ENCODE measurements around the gene PARG.
"Not testable (repeated sequence)": the region's sequence is repeated elsewhere in the genome, so short reads cannot be mapped to it uniquely, and the experiment has no call there.

Gene PARG

DNA sequence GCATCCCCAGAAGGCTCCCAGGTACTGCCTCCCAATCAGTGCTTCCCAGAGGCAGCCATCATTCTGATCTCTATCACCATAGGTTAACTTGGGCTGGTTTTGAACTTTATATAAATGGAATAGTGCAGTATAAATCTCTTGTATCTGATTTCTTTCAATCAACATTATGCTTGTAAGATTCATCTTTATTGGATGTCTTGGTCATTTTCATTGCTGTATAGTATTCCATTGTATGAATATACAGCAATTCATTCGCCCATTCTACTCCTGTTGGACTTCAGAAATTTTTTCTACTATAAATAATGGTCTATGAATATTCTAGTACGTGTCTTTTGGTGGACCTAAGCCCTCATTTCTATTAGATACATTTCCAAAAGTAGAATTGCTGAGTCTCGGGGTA lies 163.6 kb downstream of the PARG start:
- no peak for DNase-seq (ENCODE audit: low read depth)
- H3K4me3 ChIP-seq (ENCODE audit: control insufficient read depth, low read depth, low read length) = no peak overlapping the region
- TF ChIP-seq, protein P1, sequence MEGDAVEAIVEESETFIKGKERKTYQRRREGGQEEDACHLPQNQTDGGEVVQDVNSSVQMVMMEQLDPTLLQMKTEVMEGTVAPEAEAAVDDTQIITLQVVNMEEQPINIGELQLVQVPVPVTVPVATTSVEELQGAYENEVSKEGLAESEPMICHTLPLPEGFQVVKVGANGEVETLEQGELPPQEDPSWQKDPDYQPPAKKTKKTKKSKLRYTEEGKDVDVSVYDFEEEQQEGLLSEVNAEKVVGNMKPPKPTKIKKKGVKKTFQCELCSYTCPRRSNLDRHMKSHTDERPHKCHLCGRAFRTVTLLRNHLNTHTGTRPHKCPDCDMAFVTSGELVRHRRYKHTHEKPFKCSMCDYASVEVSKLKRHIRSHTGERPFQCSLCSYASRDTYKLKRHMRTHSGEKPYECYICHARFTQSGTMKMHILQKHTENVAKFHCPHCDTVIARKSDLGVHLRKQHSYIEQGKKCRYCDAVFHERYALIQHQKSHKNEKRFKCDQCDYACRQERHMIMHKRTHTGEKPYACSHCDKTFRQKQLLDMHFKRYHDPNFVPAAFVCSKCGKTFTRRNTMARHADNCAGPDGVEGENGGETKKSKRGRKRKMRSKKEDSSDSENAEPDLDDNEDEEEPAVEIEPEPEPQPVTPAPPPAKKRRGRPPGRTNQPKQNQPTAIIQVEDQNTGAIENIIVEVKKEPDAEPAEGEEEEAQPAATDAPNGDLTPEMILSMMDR (conservative IDR thresholded peaks at IDR 0.05; ENCODE audit: control insufficient read depth, insufficient read depth, low read depth, low read length) = no peak

DNA sequence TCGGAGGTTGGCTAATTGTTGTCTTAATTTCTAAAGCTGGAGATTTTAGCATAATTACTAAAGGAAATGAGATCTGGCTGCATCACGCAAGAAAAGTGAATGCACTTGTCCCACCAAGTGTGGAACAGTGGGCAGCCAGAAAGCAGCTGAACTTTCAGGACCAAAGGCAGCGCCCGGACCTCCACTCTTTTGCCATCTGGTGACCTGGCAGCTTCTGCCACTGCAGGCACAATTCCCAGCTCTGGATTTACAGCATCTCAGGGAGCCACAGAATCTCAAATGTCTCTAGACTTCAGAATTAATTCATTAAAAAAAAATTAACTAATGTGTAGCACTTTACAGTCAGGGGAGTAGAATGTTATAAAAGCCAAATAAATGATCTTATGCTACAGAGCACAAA lies 165.0 kb downstream of the PARG start:
- TF ChIP-seq, protein P1 (conservative IDR thresholded peaks at IDR 0.05; ENCODE audit: control insufficient read depth, insufficient read depth, low read depth, low read length) = no peak
- DNase-seq (ENCODE audit: low read depth) = no peak
- no peak overlapping the region for H3K4me3 ChIP-seq (ENCODE audit: control insufficient read depth, low read depth, low read length)

DNA sequence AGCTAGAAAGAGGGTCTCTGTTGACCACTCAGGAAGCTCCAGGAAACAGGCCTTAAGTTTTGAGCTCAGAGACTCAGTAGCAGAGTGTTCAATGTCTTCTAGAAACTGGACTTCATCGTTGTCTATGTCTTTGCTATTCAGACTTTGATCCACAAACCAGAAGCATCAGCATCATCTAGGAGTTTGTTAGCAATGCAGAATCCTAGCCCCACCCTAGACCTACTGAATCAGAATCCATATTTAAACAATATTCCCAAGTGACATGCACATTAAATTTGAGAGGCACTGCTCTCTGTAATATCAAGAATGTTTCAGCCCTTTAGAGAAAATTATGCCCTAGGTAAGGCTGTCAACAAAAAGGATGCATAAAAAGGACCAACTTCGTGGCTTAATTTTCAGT lies 166.8 kb downstream of the PARG start:
- TF ChIP-seq, protein P1 (conservative IDR thresholded peaks at IDR 0.05; ENCODE audit: control insufficient read depth, insufficient read depth, low read depth, low read length) = no peak
- no peak overlapping the region for H3K4me3 ChIP-seq (ENCODE audit: control insufficient read depth, low read depth, low read length)
- DNase-seq (ENCODE audit: low read depth) = no peak

DNA sequence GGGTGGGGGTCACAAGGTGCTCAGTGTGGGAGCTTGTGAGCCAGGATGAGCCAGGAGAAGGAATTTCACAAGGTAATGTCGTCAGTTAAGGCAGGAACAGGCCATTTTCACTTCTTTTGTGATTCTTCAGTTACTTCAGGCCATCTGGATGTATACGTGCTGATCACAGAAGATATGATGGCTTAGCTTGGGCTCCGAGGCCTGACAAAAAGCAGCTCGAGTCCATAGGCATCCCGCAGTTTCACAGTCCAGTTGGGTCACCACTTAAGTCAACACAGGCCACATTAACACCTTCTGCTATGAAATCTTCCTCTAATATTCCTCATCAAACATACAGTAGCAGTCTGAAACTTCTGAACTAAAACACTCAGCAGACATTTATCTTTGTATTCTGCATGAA lies 168.9 kb downstream of the PARG start:
- H3K4me3 ChIP-seq (ENCODE audit: control insufficient read depth, low read depth, low read length); DNase-seq (ENCODE audit: low read depth): not testable (repeated sequence)

DNA sequence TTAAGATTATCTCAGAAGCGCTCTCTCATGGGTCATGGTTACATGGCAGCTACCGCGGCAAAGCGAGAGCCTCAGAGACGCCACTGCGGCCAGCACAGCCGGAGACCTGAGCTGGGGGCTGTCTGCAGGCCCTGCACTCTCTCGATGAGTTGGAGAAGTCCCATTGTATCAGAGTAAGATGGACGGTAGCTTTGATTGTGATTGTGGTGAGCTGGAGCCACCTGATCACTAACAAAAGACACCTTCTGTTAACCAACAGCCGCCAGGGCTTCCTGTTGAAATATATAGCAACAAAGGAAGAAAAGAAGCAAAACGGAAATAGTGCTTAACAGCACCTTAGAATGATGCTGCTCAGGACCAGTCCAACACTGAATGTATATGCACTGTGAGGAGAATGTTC lies 170.8 kb downstream of the PARG start:
- not testable (repeated sequence) for H3K4me3 ChIP-seq (ENCODE audit: control insufficient read depth, low read depth, low read length); DNase-seq (ENCODE audit: low read depth)

DNA sequence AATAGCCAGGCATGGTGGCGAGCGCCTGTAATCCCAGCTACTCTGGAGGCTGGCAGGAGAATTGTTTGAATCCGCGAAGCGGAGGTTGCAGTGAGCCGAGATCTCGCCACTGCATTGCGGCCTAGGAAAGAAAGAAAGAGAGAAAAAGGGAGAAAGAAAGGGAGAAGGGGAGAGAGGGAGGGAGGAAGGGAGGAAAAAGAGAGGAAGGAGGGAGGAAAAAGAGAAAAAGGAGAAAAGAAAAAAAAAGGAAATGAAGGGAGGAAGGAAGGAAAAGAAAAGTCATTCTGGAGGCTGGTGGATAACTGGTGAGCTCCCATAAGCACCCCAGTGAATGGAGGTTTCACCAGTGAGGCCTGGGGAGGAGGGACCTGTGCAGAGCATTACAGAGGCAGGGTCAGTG lies 172.1 kb downstream of the PARG start:
- TF ChIP-seq, protein P1 (conservative IDR thresholded peaks at IDR 0.05; ENCODE audit: control insufficient read depth, insufficient read depth, low read depth, low read length) = no peak
- DNase-seq (ENCODE audit: low read depth) = no peak
- H3K4me3 ChIP-seq (ENCODE audit: control insufficient read depth, low read depth, low read length) = no peak overlapping the region

DNA sequence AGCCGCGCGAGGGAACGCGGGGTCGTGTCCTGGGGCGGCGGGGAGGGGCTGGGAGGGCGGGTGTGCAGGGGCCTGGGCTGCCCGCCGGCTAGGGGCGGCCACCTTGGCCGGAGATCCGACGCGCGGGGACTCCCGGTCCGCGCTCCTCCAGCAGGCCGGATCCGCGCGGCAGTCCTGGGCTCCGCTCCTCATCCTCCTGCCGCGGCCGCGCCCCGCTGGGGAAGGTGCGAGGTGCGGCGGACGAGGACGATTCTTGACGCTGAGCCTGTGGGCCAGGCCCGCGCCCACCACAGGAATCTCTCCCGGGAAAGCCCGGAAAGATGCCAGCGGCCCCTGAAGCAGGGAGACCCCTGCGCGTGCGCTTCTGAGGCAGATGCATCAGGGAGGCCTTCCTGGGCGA lies 173.1 kb downstream of the PARG start:
- H3K4me3 ChIP-seq (ENCODE audit: control insufficient read depth, low read depth, low read length) = no peak overlapping the region
- TF ChIP-seq, protein P1 (conservative IDR thresholded peaks at IDR 0.05; ENCODE audit: control insufficient read depth, insufficient read depth, low read depth, low read length) = no peak
- no peak for DNase-seq (ENCODE audit: low read depth)

DNA sequence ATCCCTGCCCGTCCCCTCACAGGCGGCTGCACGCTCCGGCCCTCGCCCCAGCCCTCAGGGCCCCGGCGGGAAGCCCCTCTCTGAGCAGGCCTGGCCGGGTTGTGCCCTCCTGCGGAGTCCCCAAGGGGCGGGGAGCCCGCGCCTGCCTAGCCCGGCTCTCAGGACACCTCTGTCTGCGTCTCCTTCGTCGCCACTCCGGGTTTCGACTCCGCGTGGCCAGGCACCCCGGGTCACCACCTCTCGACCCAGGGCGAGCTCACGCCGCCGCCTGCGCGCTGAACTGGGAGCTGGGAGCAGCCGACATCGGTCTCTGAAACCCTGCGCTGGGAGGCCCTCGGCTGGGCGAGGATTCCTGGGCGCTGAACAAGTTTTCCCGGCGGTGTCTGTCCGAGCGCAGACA lies 173.5 kb downstream of the PARG start:
- TF ChIP-seq, protein P1 (conservative IDR thresholded peaks at IDR 0.05; ENCODE audit: control insufficient read depth, insufficient read depth, low read depth, low read length) = no peak
- no peak overlapping the region for H3K4me3 ChIP-seq (ENCODE audit: control insufficient read depth, low read depth, low read length)
- DNase-seq (ENCODE audit: low read depth) = no peak

Measured in fibroblast of mammary gland (primary cell).